Suprapubic skin (tissue), 4 donors: ENCODE data around the gene SLC33A1. TPM values are rescaled to one million over a fixed set of nuclear protein-coding genes. Genes with fewer than 3 reads are reported as not detected.
"Not testable (repeated sequence)": the region's sequence is repeated elsewhere in the genome, so short reads cannot be mapped to it uniquely, and the experiment has no call there.

ENCODE experiments used
- DNase-seq, 2 donors: peaks; one replicate each; pipeline ENCODE4 v3.0.0-alpha.2; 2019; ENCODE audit warnings: low spot score in 2 of 2
- H3K27ac ChIP-seq: fragments of 200-600 bp; sonication (generic); one replicate; pipeline ENCODE4 v1.5.1; 2019
- H3K27me3 ChIP-seq: fragments of 200-600 bp; sonication (generic); one replicate; pipeline ENCODE4 v1.5.1; 2019
- H3K36me3 ChIP-seq: fragments of 200-600 bp; sonication (generic); one replicate; pipeline ENCODE4 v1.5.1; 2019
- H3K4me1 ChIP-seq: fragments of 200-600 bp; sonication (generic); one replicate; pipeline ENCODE4 v1.5.1; 2019
- H3K4me3 ChIP-seq: fragments of 200-600 bp; sonication (generic); one replicate; pipeline ENCODE4 v1.5.1; 2019; ENCODE audit warnings: mild to moderate bottlenecking
- H3K9me3 ChIP-seq: fragments of 200-600 bp; sonication (generic); one replicate; pipeline ENCODE4 v1.5.1; 2019
- CTCF ChIP-seq, 2 donors: fragments of 200-600 bp in 1 of 2; fragments of 450-650 bp in 1 of 2; sonication (generic) in 1 of 2; IDR thresholded peaks; one replicate each; pipeline ENCODE4 v1.5.1; 2016 to 2019; ENCODE audit warnings: antibody characterized with exemption in 2 of 2, mild to moderate bottlenecking in 1 of 2, moderate library complexity in 1 of 2
- EP300 ChIP-seq: sonication (generic); formaldehyde crosslinking; IDR thresholded peaks from one replicate; pipeline ENCODE4 v1.6.1; 2017; ENCODE audit warnings: antibody characterized with exemption
- POLR2A ChIP-seq, 2 donors: fragments of 450-650 bp; IDR thresholded peaks; one replicate each; pipeline ENCODE4 v1.6.1; 2017; ENCODE audit warnings: antibody characterized with exemption in 2 of 2, mild to moderate bottlenecking in 2 of 2, moderate library complexity in 2 of 2
- POLR2AphosphoS5 ChIP-seq, 3 donors: sonication (generic); formaldehyde crosslinking; IDR thresholded peaks; one replicate each; pipeline ENCODE4 v1.6.1; 2017; ENCODE audit warnings: antibody characterized with exemption in 3 of 3
- WGBS: methylation state at CpG from one replicate; pipeline ENCODE4 v1.1.5; 2018; 5-methylcytosine and 5-hydroxymethylcytosine counted together
- total RNA-seq, 4 donors: library from RNA; depleted of rRNA; stranded (reverse); fragments of >200 nt; gene quantifications; one replicate each; pipeline ENCODE4 v1.1.0, GENCODE V29; 2016

The SLC33A1 gene
- total RNA-seq, 4 donors from 2014 or later = 21.2 to 25.4 (median 22.9) TPM

GRCh38 chr3:155889212-155889611, 35.0 kb upstream of the SLC33A1 start:
- no peaks in the 10 kb centered on the region for H3K27me3 ChIP-seq
- no peaks in the 10 kb centered on the region for H3K9me3 ChIP-seq
- DNase-seq = no peak
- peaks cover 13% of the 10 kb centered on the region for H3K4me1 ChIP-seq
- no peak for TF ChIP-seq POLR2A (IDR thresholded peaks at IDR 0.05)
- no peak for TF ChIP-seq EP300
- no peak overlapping the region for H3K27ac ChIP-seq
- WGBS = 70% methylated on average over 5 of the region's 5 CpGs
- H3K4me3 ChIP-seq = no peak overlapping the region
- peaks cover 2% of the 10 kb centered on the region for H3K36me3 ChIP-seq

GRCh38 chr3:155886915-155887314, 32.7 kb upstream of the SLC33A1 start:
- 82% methylated on average over 1 of the region's 1 CpG for WGBS
- H3K4me1 ChIP-seq = peaks cover 13% of the 10 kb centered on the region
- H3K4me3 ChIP-seq = no peak overlapping the region

GRCh38 chr3:155886348-155886747, 32.1 kb upstream of the SLC33A1 start:
- H3K27me3 ChIP-seq, DNase-seq, H3K9me3 ChIP-seq, H3K4me3 ChIP-seq, H3K36me3 ChIP-seq, H3K27ac ChIP-seq: not testable (repeated sequence)
- 85% methylated on average over 8 of the region's 8 CpGs for WGBS
- H3K4me1 ChIP-seq = peaks cover 13% of the 10 kb centered on the region

More at GRCh38 chr3:155886915-155887314, 32.7 kb upstream of the SLC33A1 start:
- TF ChIP-seq EP300 (no peak), CTCF (IDR thresholded peaks at IDR 0.05) (no peak), POLR2A (IDR thresholded peaks at IDR 0.05) (no peak), POLR2AphosphoS5 (IDR thresholded peaks at IDR 0.05) (no peak)
- no peaks in the 10 kb centered on the region for H3K27me3 ChIP-seq
- no peaks in the 10 kb centered on the region for H3K36me3 ChIP-seq
- no peak overlapping the region for H3K27ac ChIP-seq
- no peaks in the 10 kb centered on the region for H3K9me3 ChIP-seq
- DNase-seq = no peak

GRCh38 chr3:155885292-155885691, 31.1 kb upstream of the SLC33A1 start:
- TF ChIP-seq EP300 (no peak), CTCF (IDR thresholded peaks at IDR 0.05) (no peak), POLR2AphosphoS5 (IDR thresholded peaks at IDR 0.05) (no peak), POLR2A (IDR thresholded peaks at IDR 0.05) (no peak)
- no peaks in the 10 kb centered on the region for H3K9me3 ChIP-seq
- H3K4me1 ChIP-seq = peaks cover 4% of the 10 kb centered on the region
- DNase-seq = no peak
- no peaks in the 10 kb centered on the region for H3K36me3 ChIP-seq
- H3K27ac ChIP-seq = no peak overlapping the region
- H3K27me3 ChIP-seq = no peaks in the 10 kb centered on the region
- H3K4me3 ChIP-seq = no peak overlapping the region

- Histone ChIP-seq H3K27ac (no peak overlapping the region), H3K36me3 (no peaks in the 10 kb centered on the region), H3K9me3 (no peaks in the 10 kb centered on the region), H3K27me3 (no peaks in the 10 kb centered on the region), H3K4me3 (no peak overlapping the region), H3K4me1 (peaks cover 4% of the 10 kb centered on the region)
- TF ChIP-seq POLR2A (IDR thresholded peaks at IDR 0.05) (no peak), CTCF (IDR thresholded peaks at IDR 0.05) (no peak), EP300 (no peak), POLR2AphosphoS5 (IDR thresholded peaks at IDR 0.05) (no peak)
- no peak for DNase-seq
- 72% methylated on average over 7 of the region's 7 CpGs for WGBS
Observed at GRCh38 chr3:155884292-155884691, 30.1 kb upstream of the SLC33A1 start.

GRCh38 chr3:155880286-155880685, 26.1 kb upstream of the SLC33A1 start:
- Histone ChIP-seq H3K36me3 (no peaks in the 10 kb centered on the region), H3K4me3 (no peak overlapping the region), H3K27me3 (no peaks in the 10 kb centered on the region), H3K4me1 (no peaks in the 10 kb centered on the region), H3K9me3 (no peaks in the 10 kb centered on the region), H3K27ac (no peak overlapping the region)
- TF ChIP-seq EP300 (no peak), POLR2A (IDR thresholded peaks at IDR 0.05) (no peak), CTCF (IDR thresholded peaks at IDR 0.05) (no peak), POLR2AphosphoS5 (IDR thresholded peaks at IDR 0.05) (no peak)
- no peak for DNase-seq
